ENCODE data around the gene DRD1. TPM values are rescaled to one million over a fixed set of nuclear protein-coding genes. Genes with fewer than 3 reads are reported as not detected.
"Not testable (repeated sequence)": the region's sequence is repeated elsewhere in the genome, so short reads cannot be mapped to it uniquely, and the experiment has no call there.

Gene DRD1
- total RNA-seq, 1 experiment from 2014 or later: 0.06 TPM

DNA sequence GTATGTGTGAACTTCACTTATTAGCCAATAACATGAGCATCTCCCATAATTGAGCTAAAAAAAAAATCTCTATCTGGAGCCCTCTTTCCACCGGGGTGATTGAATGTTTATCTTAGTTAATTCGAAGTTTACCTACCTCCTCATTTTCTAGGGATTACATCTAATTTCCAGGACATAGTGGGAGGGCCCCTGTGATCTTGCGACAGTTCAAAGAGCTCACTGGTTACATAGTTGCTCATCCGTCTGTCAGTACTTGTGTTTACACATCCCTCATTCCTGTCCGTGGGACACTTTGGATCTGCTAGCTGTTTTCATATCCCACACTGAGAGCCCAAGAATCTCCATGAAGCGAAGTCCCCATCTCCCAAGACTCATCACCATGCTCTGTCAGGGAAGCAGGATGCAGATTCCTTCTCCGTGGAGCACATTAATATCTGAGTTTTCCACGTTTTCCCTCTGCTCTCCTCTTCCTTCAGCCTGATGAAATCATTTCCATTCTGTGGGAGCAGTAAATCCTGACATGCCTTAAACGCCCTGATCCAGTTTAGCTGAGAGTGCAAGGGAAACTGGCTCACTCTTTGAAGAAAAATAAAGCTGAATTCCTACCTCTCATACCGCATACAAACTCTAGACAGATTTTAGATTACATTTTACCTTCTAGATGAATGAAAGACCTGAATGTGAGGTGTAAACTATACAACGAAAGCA lies 24.2 kb upstream of the DRD1 start:
- DNase-seq (ENCODE audit: low read depth): no peak

DNA sequence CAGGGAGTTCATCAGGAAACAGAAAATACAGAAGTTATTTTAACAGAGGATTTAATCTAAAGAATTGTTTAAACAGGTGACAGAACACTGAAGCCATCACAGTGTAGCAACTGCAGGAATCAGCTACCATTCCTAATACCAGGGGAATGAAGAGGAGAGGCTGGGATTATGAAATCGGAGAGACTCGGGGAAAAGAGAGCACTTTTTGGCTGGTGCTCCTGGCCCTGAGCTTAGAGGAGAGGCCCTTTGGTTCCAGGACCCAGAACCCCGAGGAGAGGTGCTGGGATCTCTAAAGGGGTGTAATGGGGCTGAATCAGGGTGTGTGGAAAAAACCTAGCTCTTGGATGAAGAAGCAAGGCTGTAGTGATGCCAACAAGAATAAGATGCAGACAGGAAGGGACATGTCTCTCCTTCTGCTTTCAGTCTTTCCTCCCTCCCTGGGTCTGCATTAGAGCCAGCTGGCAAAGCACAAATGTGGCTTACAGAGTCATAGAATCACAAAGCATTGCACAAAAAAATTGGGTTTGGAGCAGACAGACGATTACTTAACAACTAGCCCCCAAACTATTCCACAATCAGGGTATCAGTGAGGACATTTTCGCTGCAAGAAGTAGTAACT lies 22.8 kb upstream of the DRD1 start:
- no peak for DNase-seq (ENCODE audit: low read depth)

GRCh38 chr5:175465282-175465681 lies 21.3 kb upstream of the DRD1 start:
- DNase-seq (ENCODE audit: low read depth): no peak

- no peak for DNase-seq (ENCODE audit: low read depth)
These were observed 20.9 kb upstream of the DRD1 start for GRCh38 chr5:175464942-175465233.

- peak; percentile 48 for DNase-seq (ENCODE audit: low read depth)
These were observed 20.3 kb upstream of the DRD1 start for GRCh38 chr5:175464074-175464941.

DNA sequence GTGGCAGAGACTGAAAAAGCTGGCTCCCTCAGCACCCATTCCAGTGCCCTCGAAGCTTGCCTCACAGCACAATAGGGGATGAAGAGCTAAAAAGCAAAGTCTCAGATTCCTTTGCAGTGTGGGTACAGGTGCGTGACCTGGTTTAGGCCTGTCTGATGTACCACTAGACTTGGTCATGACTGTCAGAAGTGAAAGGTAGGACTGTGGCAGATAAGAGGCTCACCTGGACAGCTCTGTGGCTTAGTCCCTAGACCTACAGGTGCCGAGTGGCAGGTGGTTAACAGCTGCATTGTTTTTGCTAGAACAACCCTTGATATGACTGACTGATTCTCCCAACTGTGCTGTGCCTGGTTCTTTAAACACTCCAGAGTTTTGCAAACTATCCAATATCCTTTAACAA lies 19.7 kb upstream of the DRD1 start:
- DNase-seq (ENCODE audit: low read depth): no peak

DNA sequence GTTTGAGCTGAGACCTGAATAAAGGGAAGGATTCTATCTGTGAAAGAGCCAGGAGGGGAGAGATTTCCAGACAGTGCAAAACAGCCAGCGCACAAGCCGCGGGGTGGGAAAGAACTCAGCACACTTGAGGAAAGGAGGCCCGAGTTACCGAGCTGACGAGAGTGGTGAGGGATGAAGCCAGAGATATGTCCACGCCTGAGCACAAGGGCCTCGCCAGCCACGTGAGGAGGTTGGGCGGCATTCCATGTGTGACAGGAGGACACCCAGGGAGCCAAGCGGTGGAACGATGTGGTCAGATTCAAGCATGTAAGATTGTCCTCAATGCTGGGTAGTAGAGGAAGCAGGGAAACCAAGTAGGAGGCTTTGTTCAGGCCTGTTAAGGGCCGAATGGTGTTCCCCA lies 17.4 kb upstream of the DRD1 start:
- DNase-seq (ENCODE audit: low read depth): no peak

DNA sequence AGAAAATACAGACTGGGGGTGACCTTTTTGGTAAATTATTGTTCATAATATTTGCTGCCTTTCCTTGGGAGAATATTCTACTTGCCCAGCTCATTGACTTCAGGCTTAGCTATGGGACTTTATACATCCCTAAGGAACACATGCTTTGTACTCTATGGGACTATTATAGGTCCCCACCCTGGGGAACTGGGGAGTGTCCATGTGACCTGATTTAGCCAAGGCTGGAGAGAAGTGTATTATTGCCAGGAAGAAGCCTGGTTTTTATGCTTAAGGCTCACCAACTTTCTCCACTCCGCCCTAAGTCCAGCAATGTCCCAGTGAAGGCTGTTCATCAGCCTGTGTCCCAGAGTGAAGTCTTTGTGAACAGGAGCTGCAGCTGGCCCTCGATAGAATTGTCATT lies 16.6 kb upstream of the DRD1 start:
- no peak for DNase-seq (ENCODE audit: low read depth)

DNA sequence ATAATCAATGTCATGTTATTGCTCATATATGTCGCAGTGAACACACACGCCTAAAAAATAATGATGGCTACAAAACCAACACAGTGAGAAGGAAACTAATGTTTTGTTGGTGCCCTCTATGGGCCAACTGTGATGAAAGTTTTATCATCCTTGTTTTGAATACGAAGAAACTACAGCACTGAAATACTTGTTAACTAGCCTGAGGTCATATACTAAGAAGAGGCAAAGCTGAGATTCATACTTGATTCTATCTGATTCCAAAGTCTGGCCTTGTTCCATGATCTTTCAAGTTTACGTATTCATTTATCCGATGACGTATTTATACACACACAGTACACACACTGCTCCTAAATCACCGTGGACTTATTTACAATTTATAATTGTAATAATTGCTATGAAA lies 16.1 kb upstream of the DRD1 start:
- DNase-seq (ENCODE audit: low read depth): no peak

- peak; percentile 40 for DNase-seq (ENCODE audit: low read depth)
These were observed 13.5 kb upstream of the DRD1 start for GRCh38 chr5:175457466-175457865.

GRCh38 chr5:175456105-175456742 lies 12.2 kb upstream of the DRD1 start:
- DNase-seq (ENCODE audit: low read depth): no peak

DNA sequence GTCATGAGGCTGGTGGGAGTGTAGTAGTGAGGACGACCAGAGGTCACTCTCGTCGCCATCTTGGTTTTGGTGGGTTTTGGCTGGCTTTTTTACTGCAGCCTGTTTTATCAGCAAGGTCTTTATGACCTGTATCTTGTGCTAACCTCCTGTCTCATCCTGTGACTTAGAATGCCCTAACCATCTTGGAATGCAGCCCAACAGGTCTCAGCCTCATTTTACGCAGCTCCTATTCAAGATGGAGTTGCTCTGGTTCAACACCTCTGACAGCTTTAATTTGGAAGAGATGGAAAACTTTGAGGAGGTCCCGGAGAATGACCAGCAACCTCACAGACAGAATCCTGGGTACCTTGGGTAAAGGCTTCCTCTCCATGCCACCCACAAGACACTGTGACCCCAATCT lies 10.4 kb upstream of the DRD1 start:
- not testable (repeated sequence) for DNase-seq (ENCODE audit: low read depth)

- no peak for DNase-seq (ENCODE audit: low read depth)
These were observed 8.2 kb upstream of the DRD1 start for GRCh38 chr5:175452166-175452565.

DNA sequence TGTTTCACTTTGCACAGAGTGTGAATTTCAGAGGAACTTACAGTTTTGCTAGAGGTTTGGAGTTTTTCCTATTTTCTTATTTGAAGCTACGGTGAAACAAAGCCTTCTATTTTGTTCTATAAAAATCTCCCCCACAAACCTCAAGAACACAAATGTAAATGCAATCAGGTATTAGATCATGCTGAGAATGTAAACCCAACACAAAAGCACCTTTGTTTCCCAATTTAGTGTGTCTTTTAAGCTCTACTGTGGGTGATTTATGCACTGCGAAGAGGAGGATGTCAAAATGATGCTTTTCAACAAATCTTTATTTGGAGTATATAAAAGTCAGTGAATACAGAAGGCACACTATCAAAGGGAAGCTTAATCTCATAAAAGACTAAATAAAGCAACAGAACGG lies 4.3 kb upstream of the DRD1 start:
- no peak for DNase-seq (ENCODE audit: low read depth)

DNA sequence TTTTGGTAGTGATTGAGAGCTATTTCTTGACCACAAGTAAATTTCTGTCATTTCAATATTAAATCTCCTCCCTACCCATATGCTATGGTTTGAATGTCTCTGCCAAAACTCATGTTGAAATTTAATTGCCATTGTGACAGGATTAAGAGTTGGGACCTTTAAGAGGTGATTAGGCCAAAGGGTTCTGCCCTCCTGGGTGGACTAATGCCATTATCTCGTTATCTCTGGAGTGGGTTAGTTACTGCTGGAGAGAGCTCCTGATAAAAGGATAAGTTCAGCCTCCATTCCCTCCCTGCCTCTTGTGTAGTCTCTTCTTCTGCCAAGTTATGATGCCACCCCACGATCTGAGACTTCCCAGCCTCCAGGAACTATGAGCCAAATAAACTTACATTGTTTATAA lies 3.6 kb upstream of the DRD1 start:
- no peak for DNase-seq (ENCODE audit: low read depth)

DNA sequence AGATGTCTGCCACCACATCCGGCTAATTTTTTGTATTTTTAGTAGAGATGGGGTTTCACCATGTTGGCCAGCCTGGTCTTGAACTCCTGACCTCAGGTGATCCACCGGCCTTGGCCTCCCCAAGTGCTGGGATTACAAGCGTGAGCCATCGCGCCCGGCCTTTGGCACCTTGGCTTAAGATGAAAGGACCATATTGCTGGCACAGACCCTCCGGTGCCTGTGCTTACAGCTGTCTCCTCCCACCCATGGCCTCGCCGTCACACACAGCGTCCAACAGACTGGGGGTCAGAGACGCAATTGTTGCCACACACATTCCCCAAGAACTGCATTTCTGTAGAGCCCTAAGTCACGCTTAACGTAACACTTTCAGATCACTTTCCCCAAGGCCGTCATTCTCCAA lies 2.4 kb upstream of the DRD1 start:
- not testable (repeated sequence) for DNase-seq (ENCODE audit: low read depth)

DNA sequence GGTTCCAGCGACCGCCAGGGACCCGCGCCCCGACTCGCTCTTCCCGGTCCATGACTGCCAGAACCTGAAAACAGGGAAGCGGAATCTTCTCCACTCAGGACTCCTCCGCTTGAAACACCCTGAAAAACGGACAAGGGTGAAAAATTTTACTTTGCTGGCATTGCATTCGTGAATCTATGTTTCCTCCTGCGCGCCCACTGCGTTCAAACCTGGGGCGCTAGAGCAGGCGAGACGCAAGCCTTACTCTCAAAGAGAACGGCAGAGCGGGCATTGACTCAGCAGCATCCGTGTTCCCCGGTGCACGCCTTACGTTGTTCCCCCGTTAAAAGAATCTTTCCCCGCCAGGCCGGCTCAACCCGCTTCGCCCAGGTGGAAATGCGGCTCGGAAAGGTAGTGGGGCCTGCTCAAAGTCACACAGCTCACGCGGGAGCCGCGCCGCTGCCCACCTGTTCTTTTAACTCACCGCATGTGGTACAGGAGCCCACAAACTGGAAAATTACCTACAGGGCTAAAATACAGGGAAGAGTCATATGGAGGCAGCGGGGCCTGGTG lies 999 bp upstream of the DRD1 start:
- DNase-seq (ENCODE audit: low read depth): no peak

DNA sequence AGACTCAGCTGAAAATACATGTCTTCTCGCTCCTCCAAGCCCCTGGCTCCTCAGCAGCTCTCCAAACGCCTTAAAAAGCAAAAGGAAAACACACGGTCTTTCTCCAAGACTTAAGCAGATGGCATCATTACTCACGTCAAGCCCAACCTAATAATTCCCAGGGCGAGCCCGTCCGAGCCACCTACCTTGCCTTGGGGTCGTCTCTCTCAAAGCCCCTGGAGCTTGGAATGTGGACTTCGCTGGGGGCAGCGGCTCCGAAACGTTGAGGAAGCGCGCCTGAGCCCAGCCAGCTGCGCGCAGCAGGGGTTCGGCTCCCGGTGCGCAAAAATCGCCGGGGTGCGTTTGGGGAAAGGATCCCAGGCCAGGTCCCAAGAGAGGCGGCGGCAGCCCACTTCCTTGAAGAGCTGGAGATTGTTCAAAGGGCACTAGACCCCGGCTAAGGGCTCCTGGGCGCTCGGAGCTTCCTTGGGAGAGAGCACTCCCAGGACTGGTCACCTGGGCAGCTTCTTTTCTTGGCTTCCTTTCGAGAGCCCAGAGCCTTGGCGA lies 395 bp downstream of the DRD1 start:
- no peak for DNase-seq (ENCODE audit: low read depth)

DNA sequence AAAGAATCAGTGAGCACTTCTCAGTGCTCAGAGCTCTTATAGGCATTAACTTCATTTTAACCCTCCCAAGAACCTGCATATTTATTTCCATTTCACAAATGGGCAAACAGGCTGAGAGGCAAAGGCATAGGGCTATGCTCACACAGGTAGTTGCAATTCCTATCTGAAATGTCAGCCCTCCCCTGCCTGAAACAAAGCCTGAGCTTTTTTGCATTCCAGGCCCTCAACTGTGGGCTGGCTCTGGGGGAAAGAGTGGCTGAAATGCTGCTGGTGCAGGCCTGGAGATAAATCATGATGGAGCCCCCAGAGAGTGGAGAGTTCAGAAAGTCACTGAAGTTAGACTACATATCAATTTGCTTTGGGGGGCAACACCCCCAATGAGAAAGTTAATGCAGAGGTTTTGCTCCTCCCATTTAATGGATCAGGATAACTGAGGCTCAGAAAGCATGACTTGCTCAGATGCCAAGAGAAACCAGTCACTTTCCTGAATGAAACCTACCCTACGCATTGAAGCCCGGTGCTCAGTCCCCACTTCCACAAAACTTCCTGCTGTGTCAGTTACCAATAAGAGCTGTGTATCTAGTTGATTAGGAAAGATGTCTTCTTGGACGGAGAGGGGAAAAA lies 5.6 kb downstream of the DRD1 start:
- DNase-seq (ENCODE audit: low read depth): no peak

GRCh38 chr5:175436359-175436758 lies 7.6 kb downstream of the DRD1 start:
- no peak for DNase-seq (ENCODE audit: low read depth)

DNA sequence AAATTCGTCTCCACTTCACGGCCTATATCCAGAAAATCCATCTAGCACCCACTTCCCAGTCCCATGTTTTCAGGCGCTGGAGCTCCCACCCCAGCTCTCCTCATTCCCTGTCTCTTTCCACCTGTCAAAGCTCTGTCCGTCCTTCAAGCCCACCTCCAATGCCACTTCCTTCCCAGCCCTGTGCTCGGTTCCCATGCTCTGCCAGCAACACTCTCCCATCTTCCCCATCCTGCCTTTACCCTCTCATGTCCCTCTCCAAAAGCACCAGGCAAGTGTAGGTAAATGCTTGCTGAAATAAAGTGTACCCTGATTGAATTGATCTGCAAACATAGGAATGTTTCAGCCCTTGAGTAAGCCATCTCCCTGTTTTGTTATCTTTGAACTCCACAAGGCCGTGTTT lies 9.2 kb downstream of the DRD1 start:
- no peak for DNase-seq (ENCODE audit: low read depth)

GRCh38 chr5:175427762-175428161 lies 16.2 kb downstream of the DRD1 start:
- no peak for DNase-seq (ENCODE audit: low read depth)
